ENCODE data around the gene NFU1.
A peak's percentile ranks its signal among the peaks of the same experiment; 100 is the strongest.
"Not testable (repeated sequence)": the region's sequence is repeated elsewhere in the genome, so short reads cannot be mapped to it uniquely, and the experiment has no call there.

NFU1 gene

GRCh38 chr2:69450735-69451416 is 13.6 kb upstream of the NFU1 start:
- FAIRE-seq: no peak

- FAIRE-seq: no peak
Observed at GRCh38 chr2:69449906-69450305, 12.7 kb upstream of the NFU1 start.

- not testable (repeated sequence) for FAIRE-seq
Observed at GRCh38 chr2:69443673-69444072, 6.4 kb upstream of the NFU1 start.

GRCh38 chr2:69439499-69439898 is 2.3 kb upstream of the NFU1 start:
- FAIRE-seq: not testable (repeated sequence)

GRCh38 chr2:69438580-69438979 is 1.3 kb upstream of the NFU1 start:
- FAIRE-seq: no peak

- no peak for FAIRE-seq
Observed at GRCh38 chr2:69437751-69438154, 518 bp upstream of the NFU1 start.

GRCh38 chr2:69436596-69436937 is 668 bp downstream of the NFU1 start:
- no peak for FAIRE-seq

GRCh38 chr2:69434753-69435152 is 2.5 kb downstream of the NFU1 start:
- no peak for FAIRE-seq

- no peak for FAIRE-seq
Observed at GRCh38 chr2:69429491-69430183, 7.6 kb downstream of the NFU1 start.

- no peak for FAIRE-seq
Observed at GRCh38 chr2:69428981-69429380, 8.3 kb downstream of the NFU1 start.

GRCh38 chr2:69424419-69424818 is 12.8 kb downstream of the NFU1 start:
- FAIRE-seq: no peak

GRCh38 chr2:69422198-69422597 is 15.0 kb downstream of the NFU1 start:
- peak; percentile 67 for FAIRE-seq

GRCh38 chr2:69419111-69419510 is 18.1 kb downstream of the NFU1 start:
- FAIRE-seq: not testable (repeated sequence)

- FAIRE-seq: peak; percentile 97
Observed at GRCh38 chr2:69416147-69416546, 21.1 kb downstream of the NFU1 start.

- peak; percentile 57 for FAIRE-seq
Observed at GRCh38 chr2:69411120-69411519, 26.1 kb downstream of the NFU1 start.

- FAIRE-seq: no peak
Observed at GRCh38 chr2:69405306-69405705, 31.9 kb downstream of the NFU1 start.

- no peak for FAIRE-seq
Observed at GRCh38 chr2:69400121-69400520, 37.1 kb downstream of the NFU1 start.

- no peak for FAIRE-seq
Observed at GRCh38 chr2:69397234-69397633, 40.0 kb downstream of the NFU1 start.

GRCh38 chr2:69395866-69396265 is 41.4 kb downstream of the NFU1 start:
- no peak for FAIRE-seq

GRCh38 chr2:69393963-69394362 is 43.3 kb downstream of the NFU1 start:
- no peak for FAIRE-seq

GRCh38 chr2:69390471-69390870 is 46.8 kb downstream of the NFU1 start:
- no peak for FAIRE-seq

- FAIRE-seq: no peak
Observed at GRCh38 chr2:69390001-69390400, 47.2 kb downstream of the NFU1 start.

GRCh38 chr2:69389271-69389670 is 48.0 kb downstream of the NFU1 start:
- FAIRE-seq: no peak

- FAIRE-seq: no peak
Observed at GRCh38 chr2:69387770-69388481, 49.3 kb downstream of the NFU1 start.
